Activated CD4-positive, alpha-beta T cell treated with anti-CD3 and anti-CD28 coated beads, Interleukin-2, amount 10 ng/mL, durations not matched to agents 24 days and 14 days (primary cell): ENCODE measurements around the gene KRTAP10-10. TPM values are rescaled to one million over a fixed set of nuclear protein-coding genes. Genes with fewer than 3 reads are reported as not detected.
"Not testable (repeated sequence)": the region's sequence is repeated elsewhere in the genome, so short reads cannot be mapped to it uniquely, and the experiment has no call there.

ENCODE experiments used
- DNase-seq: peaks from one replicate; pipeline ENCODE4 v3.0.0; 2022
- H3K27ac Mint-ChIP-seq: one replicate; pipeline ENCODE4 v1.8.0; 2022; ENCODE audit warnings: mild to moderate bottlenecking, mixed read lengths
- H3K27me3 Mint-ChIP-seq: one replicate; pipeline ENCODE4 v1.8.0; 2022; ENCODE audit warnings: mixed read lengths
- H3K36me3 Mint-ChIP-seq: one replicate; pipeline ENCODE4 v1.8.0; 2022; ENCODE audit warnings: low read depth, mild to moderate bottlenecking, mixed read lengths
- H3K4me1 Mint-ChIP-seq: one replicate; pipeline ENCODE4 v1.8.0; 2021; ENCODE audit warnings: mixed read lengths
- H3K4me3 Mint-ChIP-seq: one replicate; pipeline ENCODE4 v1.8.0; 2022; ENCODE audit warnings: mild to moderate bottlenecking, moderate library complexity, mixed read lengths
- H3K9me3 Mint-ChIP-seq: one replicate; pipeline ENCODE4 v1.8.0; 2021; ENCODE audit warnings: mixed read lengths
- intact Hi-C: fragments of 100-400 bp; cut with micrococcal nuclease; formaldehyde crosslinking; loops from one replicate; pipeline ENCODE4 v1.15.1; 2023
- total RNA-seq: library from RNA; stranded (reverse); gene quantifications from 2 replicates; pipeline ENCODE4 v1.2.3, GENCODE V29; 2022

KRTAP10-10 gene
- total RNA-seq, 1 donor from 2014 or later = not detected

GRCh38 chr21:44626262-44626661 is 10.9 kb upstream of the KRTAP10-10 start:
- H3K36me3 Mint-ChIP-seq = peaks cover 17% of the 10 kb centered on the region
- peaks cover 4% of the 10 kb centered on the region for H3K4me1 Mint-ChIP-seq
- intact Hi-C loops = no loop called here
- peaks cover 2% of the 10 kb centered on the region for H3K27me3 Mint-ChIP-seq
- peaks cover 40% of the 10 kb centered on the region for H3K9me3 Mint-ChIP-seq
- DNase-seq = no peak
- no peak overlapping the region for H3K27ac Mint-ChIP-seq
- no peak overlapping the region for H3K4me3 Mint-ChIP-seq

- Mint-ChIP-seq H3K9me3 (peaks cover 43% of the 10 kb centered on the region), H3K27ac (no peak within 1 kb of the TSS), H3K4me3 (no peak within 1 kb of the TSS), H3K36me3 (peaks cover 19% of the 10 kb centered on the region), H3K4me1 (peaks cover 5% of the 10 kb centered on the region), H3K27me3 (peaks cover 4% of the 10 kb centered on the region)
- DNase-seq = no peak
- intact Hi-C loops = no loop called here
These were observed 10.4 kb upstream of the KRTAP10-10 start, which contains the start of gene KRTAP10-9 for GRCh38 chr21:44626673-44627143. Gene KRTAP10-9 (plus strand): TSS chr21:44627093. CDS start chr21:44627172, 79 bp downstream.

- H3K27ac Mint-ChIP-seq, intact Hi-C loops, H3K4me1 Mint-ChIP-seq, H3K27me3 Mint-ChIP-seq, H3K4me3 Mint-ChIP-seq, DNase-seq: not testable (repeated sequence)
- Mint-ChIP-seq H3K9me3 (peaks cover 49% of the 10 kb centered on the region), H3K36me3 (peaks cover 20% of the 10 kb centered on the region)
These were observed 9.9 kb upstream of the KRTAP10-10 start for GRCh38 chr21:44627181-44627822.

GRCh38 chr21:44627831-44628233 is 9.3 kb upstream of the KRTAP10-10 start:
- H3K4me3 Mint-ChIP-seq, DNase-seq, H3K27me3 Mint-ChIP-seq, intact Hi-C loops, H3K27ac Mint-ChIP-seq, H3K4me1 Mint-ChIP-seq: not testable (repeated sequence)
- H3K36me3 Mint-ChIP-seq = peaks cover 20% of the 10 kb centered on the region
- H3K9me3 Mint-ChIP-seq = peaks cover 45% of the 10 kb centered on the region

- peaks cover 6% of the 10 kb centered on the region for H3K4me1 Mint-ChIP-seq
These were observed 8.3 kb upstream of the KRTAP10-10 start for GRCh38 chr21:44628707-44629391.

GRCh38 chr21:44630440-44630839 is 6.7 kb upstream of the KRTAP10-10 start:
- peaks cover 42% of the 10 kb centered on the region for H3K9me3 Mint-ChIP-seq
- peaks cover 11% of the 10 kb centered on the region for H3K27me3 Mint-ChIP-seq
- intact Hi-C loops = no loop called here
- peaks cover 16% of the 10 kb centered on the region for H3K36me3 Mint-ChIP-seq
- H3K4me3 Mint-ChIP-seq = no peak overlapping the region
- no peak for DNase-seq
- peaks cover 6% of the 10 kb centered on the region for H3K4me1 Mint-ChIP-seq
- no peak overlapping the region for H3K27ac Mint-ChIP-seq

More at GRCh38 chr21:44628707-44629391, 8.3 kb upstream of the KRTAP10-10 start:
- intact Hi-C loops = no loop called here
- DNase-seq = no peak
- Mint-ChIP-seq H3K9me3 (peaks cover 45% of the 10 kb centered on the region), H3K27me3 (peaks cover 6% of the 10 kb centered on the region), H3K27ac (no peak overlapping the region), H3K36me3 (peaks cover 20% of the 10 kb centered on the region), H3K4me3 (no peak overlapping the region)

GRCh38 chr21:44632067-44632466 is 5.1 kb upstream of the KRTAP10-10 start:
- intact Hi-C loops = no loop called here

GRCh38 chr21:44636209-44637017 is 743 bp upstream of the KRTAP10-10 start:
- Mint-ChIP-seq H3K4me3 (no peak overlapping the region), H3K27me3 (peaks cover 14% of the 10 kb centered on the region), H3K4me1 (peaks cover 2% of the 10 kb centered on the region), H3K36me3 (peaks cover 6% of the 10 kb centered on the region), H3K9me3 (peaks cover 37% of the 10 kb centered on the region), H3K27ac (no peak overlapping the region)
- intact Hi-C loops = no loop called here
- no peak for DNase-seq

More at GRCh38 chr21:44632067-44632466, 5.1 kb upstream of the KRTAP10-10 start:
- Mint-ChIP-seq H3K9me3 (peaks cover 42% of the 10 kb centered on the region), H3K4me1 (peaks cover 6% of the 10 kb centered on the region), H3K36me3 (peaks cover 16% of the 10 kb centered on the region), H3K27me3 (peaks cover 11% of the 10 kb centered on the region), H3K4me3 (no peak overlapping the region), H3K27ac (no peak overlapping the region)
- DNase-seq = no peak

- H3K4me3 Mint-ChIP-seq, intact Hi-C loops, H3K36me3 Mint-ChIP-seq, DNase-seq, H3K4me1 Mint-ChIP-seq, H3K27ac Mint-ChIP-seq: not testable (repeated sequence)
- Mint-ChIP-seq H3K27me3 (peaks cover 13% of the 10 kb centered on the region), H3K9me3 (peaks cover 32% of the 10 kb centered on the region)
These were observed 744 bp downstream of the KRTAP10-10 start for GRCh38 chr21:44637851-44638348.

- H3K4me1 Mint-ChIP-seq, H3K36me3 Mint-ChIP-seq, H3K4me3 Mint-ChIP-seq, DNase-seq, intact Hi-C loops, H3K27ac Mint-ChIP-seq: not testable (repeated sequence)
- Mint-ChIP-seq H3K9me3 (peaks cover 34% of the 10 kb centered on the region), H3K27me3 (peaks cover 10% of the 10 kb centered on the region)
These were observed 1.6 kb downstream of the KRTAP10-10 start for GRCh38 chr21:44638506-44639330.

- no peak overlapping the region for H3K27ac Mint-ChIP-seq
- peaks cover 28% of the 10 kb centered on the region for H3K9me3 Mint-ChIP-seq
- H3K4me3 Mint-ChIP-seq = no peak overlapping the region
- H3K27me3 Mint-ChIP-seq = peaks cover 9% of the 10 kb centered on the region
- peak; percentile 48 for DNase-seq
- no peaks in the 10 kb centered on the region for H3K4me1 Mint-ChIP-seq
- peaks cover 2% of the 10 kb centered on the region for H3K36me3 Mint-ChIP-seq
- intact Hi-C loops = no loop called here
These were observed 2.1 kb downstream of the KRTAP10-10 start for GRCh38 chr21:44639331-44639655.

- Mint-ChIP-seq H3K27ac (no peak overlapping the region), H3K27me3 (peaks cover 5% of the 10 kb centered on the region), H3K4me3 (no peak overlapping the region), H3K4me1 (no peaks in the 10 kb centered on the region), H3K36me3 (peaks cover 7% of the 10 kb centered on the region), H3K9me3 (peaks cover 31% of the 10 kb centered on the region)
- intact Hi-C loops = no loop called here
- no peak for DNase-seq
These were observed 3.6 kb downstream of the KRTAP10-10 start for GRCh38 chr21:44640761-44641160.

GRCh38 chr21:44643741-44644310 is 6.7 kb downstream of the KRTAP10-10 start:
- peak; percentile 44 for DNase-seq
- Mint-ChIP-seq H3K4me1 (peaks cover 2% of the 10 kb centered on the region), H3K4me3 (no peak overlapping the region), H3K36me3 (peaks cover 7% of the 10 kb centered on the region), H3K27me3 (peaks cover 6% of the 10 kb centered on the region), H3K27ac (no peak overlapping the region), H3K9me3 (peaks cover 31% of the 10 kb centered on the region)
- intact Hi-C loops = no loop called here
